ENCODE measurements around the gene LBHD2. TPM values are rescaled to one million over a fixed set of nuclear protein-coding genes. Genes with fewer than 3 reads are reported as not detected.

The LBHD2 gene
- total and polyA plus RNA-seq, 2 donors (not counting 1 experiment from before 2014, with no cell fraction given): not detected

DNA sequence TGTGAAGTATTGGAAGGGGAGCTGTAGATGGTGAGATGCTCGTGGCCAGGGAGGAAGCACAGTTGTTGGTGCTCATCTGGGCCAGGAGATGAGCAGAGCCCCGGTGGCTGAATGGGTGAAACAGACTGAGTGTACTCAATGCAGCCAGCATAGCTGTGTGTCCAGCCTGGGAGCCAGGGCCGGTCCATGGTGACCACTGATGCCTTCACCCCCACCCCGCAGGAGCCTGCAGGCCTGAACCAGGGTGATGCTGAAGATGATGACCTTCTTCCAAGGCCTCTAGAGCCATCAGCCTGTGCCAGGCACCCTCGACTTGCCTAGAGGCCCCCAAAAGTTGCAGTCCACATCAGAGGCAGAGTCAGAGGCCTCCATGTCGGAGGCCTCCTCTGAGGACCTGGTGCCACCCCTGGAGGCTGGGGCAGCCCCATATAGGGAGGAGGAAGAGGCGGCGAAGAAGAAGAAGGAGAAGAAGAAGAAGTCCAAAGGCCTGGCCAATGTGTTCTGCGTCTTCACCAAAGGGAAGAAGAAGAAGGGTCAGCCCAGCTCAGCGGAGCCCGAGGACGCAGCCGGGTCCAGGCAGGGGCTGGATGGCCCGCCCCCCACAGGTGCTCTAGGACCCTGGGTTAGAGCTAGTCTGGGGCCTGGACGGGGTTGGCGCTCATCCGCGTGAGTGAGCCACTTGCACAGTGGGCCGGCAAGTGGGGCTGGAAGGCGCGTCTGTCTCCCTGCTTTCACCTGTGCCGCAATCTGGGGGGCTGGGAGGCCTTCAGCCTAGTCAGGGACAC, 42.3 kb downstream of the LBHD2 start:
- no peak overlapping the region for H3K27ac Mint-ChIP-seq
- H3K27me3 ChIP-seq (replicated peaks in 1 of 4; ENCODE audit: control extremely low read depth in 1 of 4, control insufficient read depth in 3 of 4, insufficient read depth in 4 of 4, low read length in 3 of 4): peaks cover 0 to 28% (median 17%) of the 10 kb centered on the region in 4 experiments
- H3K4me1 ChIP-seq (ENCODE audit: control insufficient read depth in 2 of 2, insufficient read depth in 2 of 2, low read length in 2 of 2): peaks cover 23% of the 10 kb centered on the region in 2 donors
- no peaks in the 10 kb centered on the region for H3K9me3 Mint-ChIP-seq (ENCODE audit: insufficient read depth)
- H3K4me3 Mint-ChIP-seq: no peak overlapping the region
- H3K9ac ChIP-seq (ENCODE audit: low read length): no peak overlapping the region
- peaks cover 15% of the 10 kb centered on the region for H3K4me1 Mint-ChIP-seq
- H4K20me1 ChIP-seq (ENCODE audit: control insufficient read depth, insufficient read depth, low read length, poor library complexity, severe bottlenecking): no peaks in the 10 kb centered on the region
- intact Hi-C loops (cut with micrococcal nuclease): no loop called here
- TF ChIP-seq EZH2 (IDR thresholded peaks at IDR 0.05; ENCODE audit: borderline replicate concordance, insufficient read depth, low read depth, low read length, poor library complexity, severe bottlenecking): no peak
- TF ChIP-seq, protein P1, sequence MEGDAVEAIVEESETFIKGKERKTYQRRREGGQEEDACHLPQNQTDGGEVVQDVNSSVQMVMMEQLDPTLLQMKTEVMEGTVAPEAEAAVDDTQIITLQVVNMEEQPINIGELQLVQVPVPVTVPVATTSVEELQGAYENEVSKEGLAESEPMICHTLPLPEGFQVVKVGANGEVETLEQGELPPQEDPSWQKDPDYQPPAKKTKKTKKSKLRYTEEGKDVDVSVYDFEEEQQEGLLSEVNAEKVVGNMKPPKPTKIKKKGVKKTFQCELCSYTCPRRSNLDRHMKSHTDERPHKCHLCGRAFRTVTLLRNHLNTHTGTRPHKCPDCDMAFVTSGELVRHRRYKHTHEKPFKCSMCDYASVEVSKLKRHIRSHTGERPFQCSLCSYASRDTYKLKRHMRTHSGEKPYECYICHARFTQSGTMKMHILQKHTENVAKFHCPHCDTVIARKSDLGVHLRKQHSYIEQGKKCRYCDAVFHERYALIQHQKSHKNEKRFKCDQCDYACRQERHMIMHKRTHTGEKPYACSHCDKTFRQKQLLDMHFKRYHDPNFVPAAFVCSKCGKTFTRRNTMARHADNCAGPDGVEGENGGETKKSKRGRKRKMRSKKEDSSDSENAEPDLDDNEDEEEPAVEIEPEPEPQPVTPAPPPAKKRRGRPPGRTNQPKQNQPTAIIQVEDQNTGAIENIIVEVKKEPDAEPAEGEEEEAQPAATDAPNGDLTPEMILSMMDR (IDR thresholded peaks at IDR 0.05): no peak
- WGBS (ENCODE audit: insufficient coverage): 96% methylated on average over 22 of the region's 22 CpGs
- no peak overlapping the region for H2AFZ ChIP-seq (ENCODE audit: insufficient read depth, low read depth, low read length, poor library complexity, severe bottlenecking)
- CTCF ChIA-PET: interaction anchor here (1.3 to 1.8 kb wide), 2 partner anchors 21 to 22 kb away, joined by 4 to 6 read pairs; no protein-coding TSS in a partner anchor
- DNase-seq: no peak
- no peak overlapping the region for H3K4me2 ChIP-seq (replicated peaks; ENCODE audit: low read depth, low read length, poor library complexity, severe bottlenecking)
- H3K27ac ChIP-seq (ENCODE audit: low read length in 2 of 2): no peak overlapping the region
- no peaks in the 10 kb centered on the region for H3K79me2 ChIP-seq (ENCODE audit: control insufficient read depth, insufficient read depth, low read length)
- peaks cover 8% of the 10 kb centered on the region for H3K27me3 Mint-ChIP-seq
- peaks cover 0 to 18% (median 0%) of the 10 kb centered on the region in 3 donors for H3K9me3 ChIP-seq (ENCODE audit: control extremely low read depth in 1 of 3, control insufficient read depth in 2 of 3, insufficient read depth in 1 of 3, low read length in 2 of 3)
- H3K36me3 ChIP-seq (replicated peaks in 1 of 2; ENCODE audit: control extremely low read depth in 1 of 2, control insufficient read depth in 1 of 2, extremely low read depth in 1 of 2, insufficient read depth in 2 of 2, low read length in 1 of 2): no peaks in the 10 kb centered on the region
- H3K4me3 ChIP-seq (ENCODE audit: control extremely low read depth in 1 of 5, extremely low read depth in 1 of 5, insufficient read depth in 1 of 5, low read depth in 2 of 5, low read length in 4 of 5): no peak overlapping the region
- POLR2A ChIA-PET: no interaction called here
- ATAC-seq (ENCODE audit: low read depth): no peak

DNA sequence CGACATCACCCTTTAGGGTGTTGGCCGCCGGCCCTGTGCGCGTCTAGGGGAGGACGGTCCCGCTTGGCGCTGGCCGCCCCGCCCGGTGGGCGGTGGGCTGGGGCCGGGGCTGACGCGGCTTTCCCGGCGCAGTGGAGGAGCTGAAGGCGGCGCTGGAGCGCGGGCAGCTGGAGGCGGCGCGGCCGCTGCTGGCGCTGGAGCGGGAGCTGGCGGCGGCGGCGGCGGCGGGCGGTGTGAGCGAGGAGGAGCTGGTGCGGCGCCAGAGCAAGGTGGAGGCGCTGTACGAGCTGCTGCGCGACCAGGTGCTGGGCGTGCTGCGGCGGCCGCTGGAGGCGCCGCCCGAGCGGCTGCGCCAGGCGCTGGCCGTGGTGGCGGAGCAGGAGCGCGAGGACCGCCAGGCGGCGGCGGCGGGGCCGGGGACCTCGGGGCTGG, 42.9 kb downstream of the LBHD2 start:
- Histone ChIP-seq H3K27me3 (replicated peaks in 1 of 4; ENCODE audit: control extremely low read depth in 1 of 4, control insufficient read depth in 3 of 4, insufficient read depth in 4 of 4, low read length in 3 of 4) (peaks cover 0 to 27% (median 16%) of the 10 kb centered on the region in 4 experiments), H2AFZ (ENCODE audit: insufficient read depth, low read depth, low read length, poor library complexity, severe bottlenecking) (no peak overlapping the region), H3K4me1 (ENCODE audit: control insufficient read depth in 2 of 2, insufficient read depth in 2 of 2, low read length in 2 of 2) (peaks cover 22 to 23% of the 10 kb centered on the region in 2 donors), H3K4me3 (ENCODE audit: control extremely low read depth in 1 of 5, extremely low read depth in 1 of 5, insufficient read depth in 1 of 5, low read depth in 2 of 5, low read length in 4 of 5) (no peak overlapping the region), H4K20me1 (ENCODE audit: control insufficient read depth, insufficient read depth, low read length, poor library complexity, severe bottlenecking) (no peaks in the 10 kb centered on the region), H3K4me2 (replicated peaks; ENCODE audit: low read depth, low read length, poor library complexity, severe bottlenecking) (no peak overlapping the region), H3K9ac (ENCODE audit: low read length) (no peak overlapping the region), H3K36me3 (replicated peaks in 1 of 2; ENCODE audit: control extremely low read depth in 1 of 2, control insufficient read depth in 1 of 2, extremely low read depth in 1 of 2, insufficient read depth in 2 of 2, low read length in 1 of 2) (no peaks in the 10 kb centered on the region), H3K79me2 (ENCODE audit: control insufficient read depth, insufficient read depth, low read length) (no peaks in the 10 kb centered on the region), H3K9me3 (ENCODE audit: control extremely low read depth in 1 of 3, control insufficient read depth in 2 of 3, insufficient read depth in 1 of 3, low read length in 2 of 3) (peaks cover 0 to 18% (median 0%) of the 10 kb centered on the region in 3 donors), H3K27ac (ENCODE audit: low read length in 2 of 2) (no peak overlapping the region)
- no peaks in the 10 kb centered on the region for H3K9me3 Mint-ChIP-seq (ENCODE audit: insufficient read depth)
- H3K27ac Mint-ChIP-seq: no peak overlapping the region
- TF ChIP-seq EZH2 (IDR thresholded peaks at IDR 0.05; ENCODE audit: borderline replicate concordance, insufficient read depth, low read depth, low read length, poor library complexity, severe bottlenecking): no peak
- TF ChIP-seq, protein P1 (IDR thresholded peaks at IDR 0.05): no peak
- peaks cover 8% of the 10 kb centered on the region for H3K27me3 Mint-ChIP-seq
- intact Hi-C loops (cut with micrococcal nuclease): no loop called here
- ATAC-seq (ENCODE audit: low read depth): no peak
- peaks cover 13% of the 10 kb centered on the region for H3K4me1 Mint-ChIP-seq
- DNase-seq: no peak
- CTCF ChIA-PET: interaction anchor here (1.8 kb wide), 1 partner anchor 22 kb away, joined by 6 read pairs; no protein-coding TSS in a partner anchor
- WGBS (ENCODE audit: insufficient coverage): 92% methylated on average over 61 of the region's 62 CpGs
- POLR2A ChIA-PET: no interaction called here
- no peak overlapping the region for H3K4me3 Mint-ChIP-seq
